ENCODE data around the gene MLLT3.

Gene MLLT3

GRCh38 chr9:20622330-20623020 is at the start of gene MLLT3:
TSS of gene MLLT3 (minus strand) at chr9:20622499.
- peak; percentile 96 for DNase-seq

DNA sequence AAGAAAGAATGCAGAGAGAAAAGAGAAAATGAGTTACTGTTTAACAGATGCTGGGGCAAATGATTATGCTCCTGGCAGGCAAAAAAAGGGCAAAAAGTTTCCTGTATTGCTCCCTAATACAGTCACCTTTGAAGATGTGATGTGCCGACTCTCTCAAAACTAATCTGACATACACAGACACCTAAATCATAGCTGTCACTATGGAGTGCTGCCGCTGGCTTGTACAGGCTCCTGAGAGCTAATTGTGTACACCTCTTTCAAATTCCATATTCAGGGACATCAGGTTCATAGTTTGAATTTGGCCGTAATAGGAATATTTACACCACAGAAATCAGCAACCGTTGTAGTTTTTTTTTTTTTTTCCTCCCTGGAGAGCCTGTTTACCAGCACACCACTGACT is 49.3 kb upstream of the MLLT3 start:
- DNase-seq = no peak

- no peak for DNase-seq
Measured at GRCh38 chr9:20670395-20670794, 48.1 kb upstream of the MLLT3 start.

GRCh38 chr9:20664501-20664900 is 42.2 kb upstream of the MLLT3 start:
- DNase-seq = no peak

- no peak for DNase-seq
Measured at GRCh38 chr9:20663133-20663532, 40.8 kb upstream of the MLLT3 start.

DNA sequence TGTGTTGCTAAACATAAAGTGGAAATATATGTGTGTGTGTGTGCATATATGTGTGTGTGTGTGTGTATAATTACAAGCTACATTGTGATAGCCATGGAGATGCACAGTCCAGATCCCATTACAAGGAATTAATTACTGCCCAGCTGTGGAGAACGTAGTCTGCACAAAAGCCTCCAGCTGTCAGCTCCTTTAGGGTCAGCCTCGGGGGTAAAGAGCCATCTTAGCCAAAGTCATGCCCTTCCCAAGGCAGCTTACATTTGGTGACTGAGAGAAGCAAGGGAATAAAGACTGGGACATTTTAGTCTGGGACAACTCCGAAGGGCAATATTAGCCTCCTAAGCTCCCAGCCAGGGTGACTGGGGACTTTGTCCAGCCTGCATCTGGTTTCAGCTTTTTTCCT is 39.9 kb upstream of the MLLT3 start:
- DNase-seq = no peak

GRCh38 chr9:20659474-20659967 is 37.2 kb upstream of the MLLT3 start:
- DNase-seq = no peak

GRCh38 chr9:20658677-20659473 is 36.6 kb upstream of the MLLT3 start:
- no peak for DNase-seq

DNA sequence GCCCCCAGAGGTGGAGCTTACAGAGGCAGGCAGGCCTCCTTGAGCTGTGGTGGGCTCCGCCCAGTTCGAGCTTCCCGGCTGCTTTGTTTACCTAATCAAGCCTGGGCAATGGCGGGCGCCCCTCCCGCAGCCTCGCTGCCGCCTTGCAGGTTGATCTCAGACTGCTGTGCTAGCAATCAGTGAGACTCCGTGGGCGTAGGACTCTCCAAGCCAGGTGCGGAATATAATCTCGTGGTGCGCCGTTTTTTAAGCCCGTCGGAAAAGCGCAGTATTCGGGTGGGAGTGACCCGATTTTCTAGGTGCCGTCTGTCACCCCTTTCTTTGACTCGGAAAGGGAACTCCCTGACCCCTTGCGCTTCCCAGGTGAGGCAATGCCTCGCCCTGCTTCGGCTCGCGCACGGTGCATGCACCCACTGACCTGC is 36.0 kb upstream of the MLLT3 start:
- peak; percentile 27 for DNase-seq

GRCh38 chr9:20651939-20652338 is 29.6 kb upstream of the MLLT3 start:
- DNase-seq = no peak

DNA sequence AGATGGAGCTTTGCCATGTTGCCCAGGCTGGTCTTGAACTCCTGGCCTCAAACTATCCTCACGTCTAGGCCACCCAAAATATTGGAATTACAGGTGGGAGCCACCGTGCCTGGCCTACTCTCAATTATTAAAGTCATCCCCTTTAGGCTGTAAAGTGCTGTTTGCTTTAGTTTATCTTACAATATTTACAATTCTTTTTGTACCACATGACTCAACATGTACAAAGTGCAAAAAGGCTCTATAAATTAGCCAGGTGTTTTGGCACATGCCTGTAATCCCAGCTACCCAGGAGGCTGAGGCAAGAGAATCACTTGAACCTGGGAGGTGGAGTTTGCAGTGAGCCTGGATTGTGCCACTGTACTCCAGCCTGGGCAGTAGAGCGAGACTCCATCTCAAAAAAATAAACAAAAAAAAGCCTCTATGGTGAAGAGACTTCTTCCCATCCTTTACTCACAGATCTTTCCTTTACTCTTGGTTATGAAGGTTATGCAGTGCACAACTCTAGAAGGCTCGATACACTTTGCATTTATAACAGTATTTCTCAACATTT is 28.5 kb upstream of the MLLT3 start:
- no peak for DNase-seq

GRCh38 chr9:20650313-20650712 is 28.0 kb upstream of the MLLT3 start:
- no peak for DNase-seq

DNA sequence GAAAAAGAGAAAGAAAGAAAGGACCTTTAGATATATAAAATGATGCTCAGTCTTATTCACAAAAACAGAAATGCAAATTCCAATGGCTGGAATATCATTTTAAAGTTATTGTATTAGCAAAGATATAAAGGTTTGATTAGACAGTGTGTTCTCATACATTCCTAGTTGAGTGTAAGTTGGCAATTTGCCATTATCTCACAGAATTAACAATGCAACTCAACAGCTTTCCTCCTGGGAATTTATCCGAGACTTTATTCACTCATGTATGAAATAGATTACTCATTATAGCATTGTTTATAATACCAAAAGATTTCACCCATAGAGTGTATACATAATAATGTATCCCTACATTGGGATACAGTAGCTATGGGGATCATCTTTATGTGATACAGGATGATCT is 27.1 kb upstream of the MLLT3 start:
- no peak for DNase-seq

DNA sequence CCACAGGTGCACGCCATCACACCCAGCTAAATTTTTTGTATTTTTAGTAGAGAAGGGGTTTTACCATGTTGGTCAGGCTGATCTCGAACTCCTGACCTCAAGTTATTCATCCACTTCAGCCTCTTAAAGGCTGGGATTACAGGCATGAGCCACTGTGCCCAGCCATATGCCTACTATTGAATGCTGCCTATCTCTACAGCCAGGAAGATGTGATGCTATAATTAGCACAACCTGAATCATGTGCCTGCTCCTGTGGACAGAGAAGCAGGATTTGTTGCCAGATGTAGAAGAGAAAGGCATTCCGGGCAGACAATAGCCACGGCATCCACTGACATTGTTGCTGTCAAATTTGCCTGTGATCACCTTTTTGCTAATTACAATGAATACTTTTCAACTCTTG is 24.4 kb upstream of the MLLT3 start:
- no peak for DNase-seq

DNA sequence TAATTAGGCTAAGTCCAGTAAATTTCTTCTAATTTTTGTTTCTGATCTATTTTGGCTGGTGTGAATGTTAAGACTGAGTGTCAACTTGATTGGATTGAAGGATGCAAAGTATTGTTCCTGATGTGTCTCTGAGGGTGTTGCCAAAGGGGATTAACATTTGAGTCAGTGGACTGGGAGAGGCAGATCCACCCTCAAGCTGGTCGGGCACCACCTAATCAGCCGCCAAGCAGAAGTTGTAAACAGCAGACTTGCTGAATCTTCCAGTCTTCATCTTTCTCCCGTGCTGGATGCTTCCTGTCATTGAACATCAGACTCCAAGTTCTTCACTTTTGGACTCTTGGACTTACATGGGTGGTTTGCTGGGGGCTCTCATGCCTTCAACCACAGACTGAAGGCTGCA is 21.4 kb upstream of the MLLT3 start:
- no peak for DNase-seq

DNA sequence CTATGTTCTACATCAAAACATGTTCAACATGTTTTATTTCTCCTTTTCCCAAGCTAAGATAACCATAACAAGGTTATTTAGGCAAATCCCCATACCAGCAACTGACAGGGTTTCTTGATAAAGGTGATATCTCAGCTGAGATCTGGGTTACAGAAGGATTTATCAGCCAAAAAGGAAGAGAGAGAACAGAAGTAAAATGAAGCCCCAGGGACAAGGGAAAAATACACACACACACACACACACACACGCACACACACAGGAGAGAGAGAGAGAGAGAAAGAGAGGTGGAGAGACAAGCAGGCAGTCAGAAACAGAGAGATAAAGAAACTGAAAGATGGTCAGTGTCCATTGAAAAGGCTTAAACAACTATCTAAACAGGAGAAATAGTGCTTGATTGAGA is 19.7 kb upstream of the MLLT3 start:
- no peak for DNase-seq

GRCh38 chr9:20640331-20641187 is 18.3 kb upstream of the MLLT3 start:
- peak; percentile 69 for DNase-seq

DNA sequence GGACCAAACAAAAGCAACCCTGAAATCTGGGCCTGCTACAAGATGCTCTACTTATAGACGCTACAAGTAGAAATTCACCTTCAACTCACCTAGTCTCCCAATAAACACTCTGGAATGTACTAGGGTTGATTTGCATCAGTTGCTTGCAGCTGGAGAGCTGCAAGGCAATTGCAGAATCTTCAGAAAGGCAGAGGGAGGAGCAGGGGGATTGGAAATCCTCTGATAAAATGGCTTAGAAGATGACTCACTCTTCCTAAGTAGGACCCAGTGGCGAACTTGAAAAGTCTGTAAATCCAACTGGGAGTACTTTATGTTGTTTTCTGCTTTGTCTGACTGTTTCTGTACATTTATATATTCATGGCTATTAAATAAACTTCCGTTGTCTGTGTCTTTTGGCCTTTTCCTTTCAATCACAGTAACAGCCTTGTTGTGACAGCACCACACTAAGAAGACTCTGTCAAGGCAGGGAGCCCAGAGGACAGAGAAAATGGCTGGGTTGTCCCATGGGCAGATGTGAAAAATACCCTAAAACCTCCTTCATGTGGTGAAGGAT is 14.7 kb upstream of the MLLT3 start:
- no peak for DNase-seq

GRCh38 chr9:20634895-20635294 is 12.6 kb upstream of the MLLT3 start:
- no peak for DNase-seq

- DNase-seq = no peak
Measured at GRCh38 chr9:20632705-20633104, 10.4 kb upstream of the MLLT3 start.

- DNase-seq = no peak
Measured at GRCh38 chr9:20630241-20630943, 8.1 kb upstream of the MLLT3 start.

DNA sequence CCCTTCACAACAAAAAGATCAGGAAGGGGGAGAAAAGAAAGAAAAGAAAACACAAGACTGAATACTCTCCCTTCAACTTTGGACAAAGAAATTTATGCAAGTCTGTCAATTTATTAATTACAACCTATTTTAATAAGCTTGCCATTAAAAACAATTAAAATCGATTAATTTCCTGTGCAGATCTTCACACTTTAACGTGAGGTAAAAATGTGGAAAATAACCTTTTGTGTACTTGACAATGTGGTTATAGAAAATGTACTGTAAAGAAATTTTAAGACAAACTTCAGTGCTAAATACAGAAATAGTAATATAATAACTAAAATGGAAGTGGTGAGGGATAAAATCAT is 2.7 kb upstream of the MLLT3 start:
- no peak for DNase-seq

Data from activated CD4-positive, alpha-beta T cell treated with anti-CD3 and anti-CD28 coated beads for 1 hour (primary cell).